HG03066 (cell line): ENCODE results near the gene CAMK1.

Source experiments
- ATAC-seq: cut with Tn5 transposase; IDR thresholded peaks from one replicate; pipeline ENCODE4 v1.9.1; 2021; ENCODE audit warnings: low read depth; ENCODE audit not compliant: unreplicated experiment

CAMK1 gene

GRCh38 chr3:9744162-9744561, 25.6 kb downstream of the CAMK1 start:
- no peak for ATAC-seq

GRCh38 chr3:9743548-9743947, 26.2 kb downstream of the CAMK1 start:
- no peak for ATAC-seq

DNA sequence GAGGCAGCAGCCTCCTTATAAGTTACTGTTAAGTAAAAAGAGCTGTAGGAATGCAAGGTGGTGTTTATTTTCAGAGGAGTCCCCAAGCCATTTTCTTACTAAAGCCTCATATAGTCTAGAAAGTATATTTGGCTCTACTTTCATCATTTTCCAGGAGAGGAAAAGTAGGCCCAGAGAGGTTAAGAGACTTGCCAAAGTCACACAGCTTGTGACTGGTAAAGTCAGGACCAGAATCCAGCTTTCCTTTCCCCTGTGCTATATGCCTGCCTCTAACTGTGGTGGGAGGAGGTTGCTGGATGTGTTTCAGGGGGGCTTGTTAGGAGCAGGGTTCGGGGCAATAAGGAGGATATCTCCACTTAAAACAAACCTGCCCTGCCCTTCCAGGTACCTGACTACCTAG, 27.2 kb downstream of the CAMK1 start:
- no peak for ATAC-seq

- no peak for ATAC-seq
Observed at GRCh38 chr3:9739181-9739580, 30.6 kb downstream of the CAMK1 start.

DNA sequence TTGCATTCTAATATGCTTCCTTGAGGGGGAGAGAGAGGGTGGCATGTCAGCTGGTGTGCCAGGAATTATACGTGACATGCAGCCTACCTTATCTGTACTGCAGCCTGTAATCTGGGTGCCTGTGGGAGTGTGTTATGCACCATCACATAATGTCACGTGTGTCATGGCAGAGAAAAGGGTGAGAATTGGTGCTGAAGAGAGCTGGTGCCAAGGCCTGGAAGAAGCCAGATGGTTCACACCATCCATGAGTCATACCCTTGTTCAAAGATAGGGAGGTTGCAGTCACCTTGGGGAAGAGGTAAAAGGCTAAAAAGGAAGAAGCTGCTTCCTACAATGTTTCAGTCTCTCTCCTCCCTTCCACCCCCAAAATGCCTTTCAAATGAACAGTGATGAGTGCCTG, 32.9 kb downstream of the CAMK1 start:
- no peak for ATAC-seq

- no peak for ATAC-seq
Observed at GRCh38 chr3:9732740-9733115, 37.0 kb downstream of the CAMK1 start.

DNA sequence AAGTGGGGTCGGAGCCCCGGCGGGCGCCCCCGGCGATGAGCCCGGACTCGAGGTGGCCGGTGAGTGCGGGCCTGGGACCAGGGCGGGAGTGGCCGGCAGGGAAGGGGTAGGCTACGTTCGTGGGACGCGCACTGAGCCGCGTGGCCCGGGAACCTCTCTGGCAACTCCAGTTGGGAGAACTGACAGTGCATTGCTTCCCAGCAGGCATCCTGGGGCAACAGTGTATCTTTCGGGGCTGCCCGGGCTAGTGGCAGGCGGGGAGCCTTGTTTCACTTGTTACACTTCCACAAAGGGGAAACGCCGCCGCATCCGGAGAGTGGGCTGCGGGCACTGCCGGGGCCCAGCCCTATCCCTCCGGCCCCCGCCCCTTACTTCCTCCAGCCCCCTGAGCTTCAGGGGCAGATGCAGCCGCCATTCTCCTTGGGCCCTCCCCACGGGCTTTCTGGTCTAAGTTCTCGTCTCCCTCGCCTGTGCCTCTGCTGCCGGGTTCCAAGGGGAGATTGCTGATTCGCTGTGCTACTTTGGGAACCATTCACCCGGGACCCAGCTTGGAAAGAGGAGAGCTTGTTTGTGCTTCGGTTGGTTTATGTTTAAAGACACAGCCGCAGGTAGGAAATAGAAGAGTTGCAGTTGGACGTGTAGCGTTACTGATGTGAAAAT, 37.5 kb downstream of the CAMK1 start:
- peak; percentile 2 for ATAC-seq

DNA sequence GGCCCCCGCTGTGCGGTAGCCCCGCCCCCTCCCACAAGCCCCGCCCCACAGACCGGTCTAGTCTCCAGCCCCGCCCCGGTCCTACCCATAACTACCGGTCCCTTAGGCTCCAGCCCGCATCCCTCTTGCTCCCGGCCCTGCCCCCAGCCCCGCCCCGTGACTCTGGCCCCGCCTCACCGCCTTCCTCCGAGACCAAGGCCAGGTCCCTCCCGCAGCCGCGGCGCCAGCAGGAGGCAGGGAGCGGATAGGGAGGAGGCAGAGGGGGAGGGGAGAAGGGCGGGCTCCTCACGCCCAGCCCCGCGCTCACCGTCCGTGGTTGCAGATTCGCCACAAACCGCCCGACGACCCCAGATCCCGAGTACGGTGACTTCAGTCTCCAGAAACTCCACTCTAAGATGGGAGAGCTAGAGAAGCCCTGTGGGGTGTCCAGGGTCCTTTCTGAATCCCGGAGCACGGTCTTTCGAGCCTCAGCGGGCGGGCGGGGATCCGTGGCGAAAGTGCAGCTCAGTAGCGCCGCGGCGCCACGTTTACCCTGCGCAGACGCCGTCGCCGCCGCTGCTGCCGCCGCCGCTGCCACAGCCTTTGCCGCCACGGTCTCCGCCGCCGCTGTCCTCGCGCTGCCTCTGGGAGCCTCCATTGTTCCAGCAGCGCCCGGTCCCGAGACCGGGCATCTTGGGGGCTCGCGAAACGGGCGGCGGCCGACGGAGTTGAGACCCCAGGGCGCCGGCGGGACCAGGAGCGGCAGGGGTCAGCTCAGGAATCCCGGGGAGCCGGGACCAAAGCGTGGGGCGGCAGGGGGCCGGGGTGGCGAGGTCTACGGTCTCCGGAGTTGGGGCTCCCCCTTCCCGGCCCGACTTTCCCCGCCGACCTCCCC, 38.3 kb downstream of the CAMK1 start, which contains the start of gene BRPF1:
TSS of gene BRPF1 (plus strand) at position 530 of the 874 bp plus-strand sequence. CDS start 2,406 bp downstream, outside the sequence.
- ATAC-seq, result peak; percentile 89

DNA sequence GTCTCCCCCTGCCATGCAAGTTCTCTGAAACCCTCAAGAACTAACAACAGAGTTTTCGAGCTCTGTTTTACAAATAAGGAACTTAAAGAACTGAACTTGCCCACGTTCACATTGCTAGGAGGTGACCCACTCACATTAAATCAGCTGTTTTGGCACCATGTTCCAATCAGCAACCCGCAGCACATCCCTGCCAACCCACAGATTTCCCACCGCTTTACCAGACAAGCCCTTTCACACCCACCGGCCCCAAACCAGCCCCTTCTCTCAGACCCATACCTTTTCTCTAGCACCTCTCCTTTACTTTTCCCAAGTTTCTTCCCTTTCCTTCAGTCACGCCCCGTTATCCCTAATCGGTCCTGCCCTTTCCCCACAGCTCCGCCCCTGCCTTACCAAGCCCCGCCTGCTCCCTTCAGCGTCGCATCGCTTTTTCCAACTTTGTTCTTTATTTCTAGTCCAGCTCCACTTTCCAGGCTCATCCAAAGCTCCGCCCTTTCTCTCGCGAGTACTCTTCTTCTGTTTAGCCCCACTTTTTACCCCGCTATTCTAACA, 39.0 kb downstream of the CAMK1 start:
- ATAC-seq, result peak; percentile 40

- no peak for ATAC-seq
Observed at GRCh38 chr3:9729419-9729818, 40.3 kb downstream of the CAMK1 start.

- no peak for ATAC-seq
Observed at GRCh38 chr3:9727743-9728142, 42.0 kb downstream of the CAMK1 start.

DNA sequence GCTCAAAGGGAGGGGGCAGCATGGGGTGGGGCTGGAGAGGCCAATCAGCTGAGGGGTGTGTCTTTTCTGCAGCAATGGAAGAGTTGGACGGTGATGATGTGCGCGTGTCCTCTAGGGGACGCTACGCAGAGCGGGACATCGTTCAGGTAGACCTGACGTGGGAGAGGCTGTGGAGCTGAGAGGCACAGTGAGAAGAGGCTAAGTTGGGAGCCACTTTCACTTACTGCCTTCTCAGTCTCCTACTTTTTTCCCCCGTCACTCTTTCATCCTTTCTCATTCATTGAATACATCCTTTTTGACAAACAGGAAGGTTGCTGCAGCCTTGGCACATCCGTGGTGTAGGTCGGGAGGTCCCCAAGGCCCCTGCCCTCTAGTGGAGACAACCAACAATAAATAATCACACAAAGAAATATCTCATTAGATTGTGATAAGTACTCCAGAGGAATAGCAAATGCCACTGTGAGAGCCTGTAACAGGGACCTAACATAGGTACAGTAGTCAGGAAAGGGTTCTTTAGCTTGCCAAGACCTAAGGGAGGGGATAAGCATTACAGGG, 42.6 kb downstream of the CAMK1 start:
- no peak for ATAC-seq

- no peak for ATAC-seq
Observed at GRCh38 chr3:9725775-9726515, 43.8 kb downstream of the CAMK1 start.

- ATAC-seq, result no peak
Observed at GRCh38 chr3:9721700-9722060, 48.1 kb downstream of the CAMK1 start.

GRCh38 chr3:9721015-9721699, 48.6 kb downstream of the CAMK1 start:
- no peak for ATAC-seq

DNA sequence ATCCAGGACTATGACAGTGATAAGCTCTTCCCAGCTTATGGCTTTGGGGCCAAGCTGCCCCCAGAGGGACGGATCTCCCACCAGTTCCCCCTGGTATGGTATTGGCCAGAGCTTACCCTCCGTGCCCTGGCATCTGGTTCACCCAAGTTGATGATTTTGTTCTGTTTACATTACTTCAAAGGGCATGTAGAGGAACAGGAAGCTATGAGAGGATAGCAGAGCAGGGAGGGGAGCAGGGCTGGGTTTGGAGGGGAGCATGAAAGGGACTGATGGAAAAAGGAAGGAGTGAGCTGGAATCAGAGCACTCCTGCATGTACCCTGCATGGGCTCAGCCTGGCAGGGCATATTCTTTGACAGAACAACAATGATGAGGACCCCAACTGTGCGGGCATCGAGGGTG, 51.6 kb downstream of the CAMK1 start:
- no peak for ATAC-seq

DNA sequence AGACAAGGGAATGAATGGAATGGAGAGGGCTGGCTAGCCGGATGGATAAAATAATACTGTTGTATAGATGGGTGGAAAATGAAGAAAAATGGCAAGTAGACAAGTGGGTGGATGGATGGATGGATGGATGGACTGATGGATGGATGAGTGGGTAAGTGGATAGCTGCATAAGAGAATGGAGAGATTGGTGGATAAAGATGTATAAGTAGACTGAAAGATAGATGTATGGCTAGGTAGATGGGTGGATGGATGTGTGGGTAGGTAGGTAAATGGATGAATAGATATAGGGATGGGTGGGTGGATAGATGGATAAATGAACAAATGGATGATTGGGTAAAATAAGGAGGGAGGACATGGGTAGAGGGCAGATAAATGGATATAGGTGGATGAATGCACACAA, 52.2 kb downstream of the CAMK1 start:
- ATAC-seq, result no peak

GRCh38 chr3:9716801-9717555, 52.8 kb downstream of the CAMK1 start:
- ATAC-seq, result no peak

- no peak for ATAC-seq
Observed at GRCh38 chr3:9715764-9716437, 53.8 kb downstream of the CAMK1 start.
